ENCODE results near the gene NOS1AP.

- TF ChIP-seq CTCF (IDR thresholded peaks at IDR 0.05; ENCODE audit: low read depth, low read length, poor library complexity, severe bottlenecking) (no peak), EZH2phosphoT487 (IDR thresholded peaks at IDR 0.05; ENCODE audit: borderline replicate concordance, low read length) (no peak)
Observed at GRCh38 chr1:162364498-162364897, 295.0 kb downstream of the NOS1AP start.

Measured in DOHH2 (cell line).